HEK293T (cell line): ENCODE data around the gene TMC6.

Experiments
- BHLHE40 ChIP-seq: fragments of 450-650 bp; IDR thresholded peaks from 2 replicates; pipeline ENCODE4 v1.6.1; 2016; ENCODE audit warnings: mild to moderate bottlenecking, moderate library complexity, borderline replicate concordance
- HDGF ChIP-seq: fragments of 450-650 bp; IDR thresholded peaks from 2 replicates; pipeline ENCODE4 v1.6.1; 2017; ENCODE audit warnings: antibody characterized with exemption, borderline replicate concordance
- NFRKB ChIP-seq: fragments of 450-650 bp; IDR thresholded peaks from 2 replicates; pipeline ENCODE4 v1.6.1; 2016; ENCODE audit warnings: mild to moderate bottlenecking, moderate library complexity
- SUZ12 ChIP-seq: fragments of 450-650 bp; IDR thresholded peaks from 2 replicates; pipeline ENCODE4 v1.6.1; 2016; ENCODE audit warnings: mild to moderate bottlenecking
- TARDBP ChIP-seq: fragments of 450-650 bp; IDR thresholded peaks from 2 replicates; pipeline ENCODE4 v1.6.1; 2016
- ZNF384 ChIP-seq: fragments of 450-650 bp; IDR thresholded peaks from 2 replicates; pipeline ENCODE4 v1.6.1; 2016
- TF ChIP-seq, protein P1 (sequence below): fragments of 450-650 bp; IDR thresholded peaks from 2 replicates; pipeline ENCODE4 v1.6.1; 2016

DNA sequence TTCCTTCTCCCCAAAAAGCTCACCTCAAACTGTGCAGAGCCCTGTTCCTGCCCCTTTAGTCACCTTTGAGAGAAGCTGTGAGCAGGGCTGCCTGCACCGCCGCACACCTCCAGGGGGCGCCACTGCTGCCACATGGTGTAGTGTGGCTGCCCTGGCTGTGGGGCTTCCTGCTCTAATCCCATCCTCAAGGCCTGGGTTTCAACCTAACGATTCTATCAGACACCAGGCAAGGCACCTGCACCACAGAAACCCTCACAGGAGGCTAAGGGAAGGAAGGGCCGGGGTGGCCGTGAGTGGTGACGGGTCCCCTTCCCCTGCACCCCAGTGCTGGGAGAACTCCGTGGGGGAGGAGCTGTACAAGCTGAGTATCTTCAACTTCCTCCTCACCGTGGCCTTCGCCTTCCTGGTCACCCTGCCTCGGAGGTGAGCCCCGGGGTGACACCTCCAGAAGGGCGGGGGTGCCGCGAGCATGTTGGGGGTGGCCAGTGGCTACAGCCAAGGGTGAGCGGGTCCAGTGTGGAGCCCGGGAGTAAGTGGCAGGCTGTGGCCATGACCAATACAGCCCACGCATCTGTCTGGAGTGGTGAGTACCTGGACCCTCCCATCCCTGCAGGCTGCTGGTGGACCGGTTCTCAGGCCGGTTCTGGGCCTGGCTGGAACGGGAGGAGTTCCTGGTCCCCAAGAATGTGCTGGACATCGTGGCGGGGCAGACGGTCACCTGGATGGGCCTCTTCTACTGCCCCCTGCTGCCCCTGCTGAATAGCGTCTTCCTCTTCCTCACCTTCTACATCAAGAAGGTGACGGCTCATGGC, 9.0 kb upstream of the TMC6 start:
- no peak for TF ChIP-seq SUZ12
- no peak for TF ChIP-seq NFRKB
- TF ChIP-seq, protein P1, sequence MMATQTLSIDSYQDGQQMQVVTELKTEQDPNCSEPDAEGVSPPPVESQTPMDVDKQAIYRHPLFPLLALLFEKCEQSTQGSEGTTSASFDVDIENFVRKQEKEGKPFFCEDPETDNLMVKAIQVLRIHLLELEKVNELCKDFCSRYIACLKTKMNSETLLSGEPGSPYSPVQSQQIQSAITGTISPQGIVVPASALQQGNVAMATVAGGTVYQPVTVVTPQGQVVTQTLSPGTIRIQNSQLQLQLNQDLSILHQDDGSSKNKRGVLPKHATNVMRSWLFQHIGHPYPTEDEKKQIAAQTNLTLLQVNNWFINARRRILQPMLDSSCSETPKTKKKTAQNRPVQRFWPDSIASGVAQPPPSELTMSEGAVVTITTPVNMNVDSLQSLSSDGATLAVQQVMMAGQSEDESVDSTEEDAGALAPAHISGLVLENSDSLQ = no peak
- no peak for TF ChIP-seq HDGF
- no peak for TF ChIP-seq BHLHE40
- no peak for TF ChIP-seq TARDBP
- no peak for TF ChIP-seq ZNF384
